IMR-90 (cell line): ENCODE data around the gene ZNF506. TPM values are rescaled to one million over a fixed set of nuclear protein-coding genes. Genes with fewer than 3 reads are reported as not detected.

Experiments used
- ATAC-seq: fragments of 200-7000 bp; cut with Tn5 transposase; 2 replicates; pipeline ENCODE4 v1.9.1; 2020; ENCODE audit warnings: low read depth, mild to moderate bottlenecking, moderate library complexity
- BruUV-seq: library from RNA; stranded (reverse); fragments of 400-500 nt; replicated peaks from 2 replicates; lab custom pipeline; 2021; lab: Mats Ljungman, UMichigan
- CTCF ChIA-PET: fragments of 300-600 bp; formaldehyde crosslinking; extraction: SDS; loops from one replicate; lab custom pipeline; 2021; ENCODE audit warnings: antibody characterized with exemption; lab: Yijun Ruan, JAX
- POLR2A ChIA-PET: fragments of 300-600 bp; sonication (Branson Sonifier 250); formaldehyde crosslinking; loops from one replicate; lab custom pipeline; 2022; ENCODE audit warnings: antibody characterized with exemption; ENCODE audit not compliant: unreplicated experiment; lab: Charles Lee
- DNase-seq: peaks from one replicate; pipeline ENCODE4 v3.0.0; 2013
- H2AFZ ChIP-seq: replicated peaks from 2 replicates; pipeline ENCODE3; 2013; ENCODE audit warnings: low read length, mild to moderate bottlenecking; ENCODE audit not compliant: poor library complexity
- H2AK5ac ChIP-seq: 2 replicates; pipeline ENCODE4 v1.6.1; 2013; ENCODE audit warnings: low read depth, low read length, inconsistent platforms
- H2AK9ac ChIP-seq: replicated peaks from 2 replicates; pipeline ENCODE3; 2013; ENCODE audit warnings: mild to moderate bottlenecking, low read depth, low read length, moderate library complexity; ENCODE audit not compliant: poor library complexity
- H2BK120ac ChIP-seq: 2 replicates; pipeline ENCODE4 v1.6.1; 2013; ENCODE audit warnings: low read depth, low read length, inconsistent platforms
- H2BK15ac ChIP-seq: 3 replicates; pipeline ENCODE4 v1.6.1; 2013; ENCODE audit warnings: low read depth, low read length, inconsistent platforms
- H2BK20ac ChIP-seq: 2 replicates; pipeline ENCODE4 v1.6.1; 2013; ENCODE audit warnings: low read depth, mild to moderate bottlenecking, inconsistent platforms, low read length, moderate library complexity
- H2BK5ac ChIP-seq: 2 replicates; pipeline ENCODE4 v1.6.1; 2013; ENCODE audit warnings: mild to moderate bottlenecking, low read depth, low read length, inconsistent platforms; ENCODE audit not compliant: poor library complexity, severe bottlenecking
- H3K14ac ChIP-seq: replicated peaks from 2 replicates; pipeline ENCODE4 v1.6.1; 2013; ENCODE audit warnings: low read depth, low read length, inconsistent platforms
- H3K18ac ChIP-seq: 2 replicates; pipeline ENCODE4 v1.6.1; 2013; ENCODE audit warnings: low read depth, low read length, control low read depth
- H3K23ac ChIP-seq: 2 replicates; pipeline ENCODE4 v1.6.1; 2013; ENCODE audit warnings: low read depth, low read length, inconsistent platforms
- H3K27ac ChIP-seq: 2 replicates; pipeline ENCODE4 v1.5.1; 2013; ENCODE audit warnings: mild to moderate bottlenecking, control low read depth, low read length; ENCODE audit not compliant: insufficient read depth
- H3K27me3 ChIP-seq: 2 replicates; pipeline ENCODE4 v1.6.1; 2013; ENCODE audit warnings: low read length; ENCODE audit not compliant: control insufficient read depth, insufficient read depth
- H3K36me3 ChIP-seq: 2 replicates; pipeline ENCODE4 v1.6.1; 2013; ENCODE audit warnings: low read length, mixed read lengths; ENCODE audit not compliant: control insufficient read depth, insufficient read depth
- H3K4ac ChIP-seq: 2 replicates; pipeline ENCODE4 v1.6.1; 2013; ENCODE audit warnings: low read depth, low read length, inconsistent platforms
- H3K4me1 ChIP-seq: 2 replicates; pipeline ENCODE4 v1.6.1; 2013; ENCODE audit warnings: low read length, mixed read lengths; ENCODE audit not compliant: control insufficient read depth, insufficient read depth
- H3K4me2 ChIP-seq: 2 replicates; pipeline ENCODE4 v1.6.1; 2013; ENCODE audit warnings: low read depth, mild to moderate bottlenecking, control low read depth, low read length, moderate library complexity
- H3K4me3 ChIP-seq: 2 replicates; pipeline ENCODE4 v1.5.1; 2013; ENCODE audit warnings: low read depth, mild to moderate bottlenecking, control low read depth, low read length, moderate library complexity; ENCODE audit not compliant: insufficient read depth
- H3K56ac ChIP-seq: 2 replicates; pipeline ENCODE4 v1.6.1; 2013; ENCODE audit warnings: low read length, inconsistent platforms; ENCODE audit not compliant: insufficient read depth; ENCODE audit errors: extremely low read depth
- H3K79me1 ChIP-seq, 2 experiments: 2 replicates each; pipeline ENCODE4 v1.6.1; 2013; ENCODE audit warnings: low read length in 2 of 2, inconsistent platforms in 1 of 2, low read depth in 1 of 2
- H3K9ac ChIP-seq: 2 replicates; pipeline ENCODE4 v1.6.1; 2013; ENCODE audit warnings: low read depth, low read length, control low read depth
- H3K9me1 ChIP-seq: 2 replicates; pipeline ENCODE4 v1.6.1; 2013; ENCODE audit warnings: low read length, inconsistent platforms; ENCODE audit not compliant: insufficient read depth
- H3K9me3 ChIP-seq: 2 replicates; pipeline ENCODE4 v1.6.1; 2013; ENCODE audit warnings: low read length; ENCODE audit not compliant: control insufficient read depth, insufficient read depth
- H4K20me1 ChIP-seq: 2 replicates; pipeline ENCODE4 v1.6.1; 2013; ENCODE audit warnings: low read length, inconsistent platforms; ENCODE audit not compliant: insufficient read depth
- H4K5ac ChIP-seq: 2 replicates; pipeline ENCODE4 v1.6.1; 2013; ENCODE audit warnings: mild to moderate bottlenecking, low read depth, low read length, control low read depth
- H4K8ac ChIP-seq, 2 experiments: 2 replicates each; pipeline ENCODE4 v1.6.1; 2013; ENCODE audit warnings: low read depth in 2 of 2, low read length in 2 of 2, control low read depth in 1 of 2, inconsistent platforms in 1 of 2
- H4K91ac ChIP-seq: 2 replicates; pipeline ENCODE4 v1.6.1; 2013; ENCODE audit warnings: low read depth, low read length, inconsistent platforms; ENCODE audit not compliant: insufficient read depth
- BHLHE40 ChIP-seq: fragments of 150-350 bp; IDR thresholded peaks from 2 replicates; pipeline ENCODE4 v1.6.1; 2016; ENCODE audit warnings: mild to moderate bottlenecking, low read depth, low read length
- CEBPB ChIP-seq: IDR thresholded peaks from 2 replicates; pipeline ENCODE4 v1.6.1; 2012; ENCODE audit warnings: low read depth, low read length, improper control_type of control experiment
- CHD1 ChIP-seq: IDR thresholded peaks from 2 replicates; pipeline ENCODE4 v1.6.1; 2012; ENCODE audit warnings: low read depth, low read length, improper control_type of control experiment
- CTCF ChIP-seq: conservative IDR thresholded peaks from 2 replicates; pipeline ENCODE4 v1.5.1; 2012; ENCODE audit warnings: mild to moderate bottlenecking, low read depth, low read length, improper control_type of control experiment
- FOS ChIP-seq: fragments of 150-350 bp; IDR thresholded peaks from 2 replicates; pipeline ENCODE4 v1.6.1; 2016; ENCODE audit warnings: low read depth, low read length
- MAFK ChIP-seq: IDR thresholded peaks from 2 replicates; pipeline ENCODE4 v1.6.1; 2012; ENCODE audit warnings: low read depth, low read length, improper control_type of control experiment
- MAZ ChIP-seq: IDR thresholded peaks from 2 replicates; pipeline ENCODE4 v1.6.1; 2012; ENCODE audit warnings: low read depth, mild to moderate bottlenecking, low read length, improper control_type of control experiment, moderate library complexity, borderline replicate concordance
- MXI1 ChIP-seq: IDR thresholded peaks from 2 replicates; pipeline ENCODE4 v1.6.1; 2012; ENCODE audit warnings: low read depth, mild to moderate bottlenecking, low read length, moderate library complexity, borderline replicate concordance
- NFE2L2 ChIP-seq: fragments of 150-350 bp; IDR thresholded peaks from 2 replicates; pipeline ENCODE4 v1.6.1; 2016; ENCODE audit warnings: low read depth, mild to moderate bottlenecking, low read length
- RAD21 ChIP-seq: IDR thresholded peaks from 2 replicates; pipeline ENCODE4 v1.6.1; 2012; ENCODE audit warnings: low read length, improper control_type of control experiment
- RCOR1 ChIP-seq: IDR thresholded peaks from 2 replicates; pipeline ENCODE4 v1.6.1; 2012; ENCODE audit warnings: mild to moderate bottlenecking, low read length, improper control_type of control experiment; ENCODE audit not compliant: insufficient replicate concordance
- RFX5 ChIP-seq: IDR thresholded peaks from 2 replicates; pipeline ENCODE4 v1.8.0; 2012; ENCODE audit warnings: low read depth, mild to moderate bottlenecking, low read length, moderate library complexity
- SMC3 ChIP-seq: fragments of 150-350 bp; IDR thresholded peaks from 2 replicates; pipeline ENCODE4 v1.6.1; 2016; ENCODE audit warnings: low read depth, mild to moderate bottlenecking, antibody characterized with exemption, low read length, moderate library complexity
- WGBS, 2 experiments: methylation state at CpG; one replicate each; pipeline versions ENCODE4 v1.1.5 to v1.1.7; 2013; ENCODE audit warnings: missing lambda C conversion rate in 2 of 2; ENCODE audit not compliant: insufficient read length in 1 of 2; ENCODE audit errors: extremely low coverage in 2 of 2; 5-methylcytosine and 5-hydroxymethylcytosine counted together
- dilution Hi-C: fragments of 300-500 bp; cut with HindIII; formaldehyde crosslinking; loops from one replicate; pipeline ENCODE4 v1.14.3; 2018; ENCODE audit warnings: low sequenced_read_pairs; ENCODE audit not compliant: unreplicated experiment
- in situ Hi-C: fragments of 300-500 bp; cut with MboI; formaldehyde crosslinking; loops from 3 replicates; pipeline ENCODE4 v1.14.3; 2019; ENCODE audit warnings: low sequenced_read_pairs, inconsistent platforms, mixed read lengths
- intact Hi-C: fragments of 100-400 bp; cut with micrococcal nuclease; formaldehyde crosslinking; loops from 2 replicates; pipeline ENCODE4 v1.10.0; 2022
- polyA plus RNA-seq, 3 experiments: library from polyadenylated mRNA; depleted of rRNA; stranded (reverse); fragments of >200 nt; gene quantifications; 2 replicates each; pipeline ENCODE4 v1.2.3, GENCODE V29; 2012; ENCODE audit warnings: low replicate concordance in 1 of 3
- total RNA-seq: library from RNA; depleted of rRNA; stranded (reverse); fragments of >200 nt; gene quantifications from 2 replicates; pipeline ENCODE4 v1.2.3, GENCODE V29; 2012
- TF ChIP-seq, protein P1 (sequence below): fragments of 150-350 bp; IDR thresholded peaks from 2 replicates; pipeline ENCODE4 v1.6.1; 2017; ENCODE audit warnings: mild to moderate bottlenecking, antibody characterized with exemption, low read length, low read depth
- TF ChIP-seq, protein P2 (sequence below): fragments of 150-350 bp; IDR thresholded peaks from 2 replicates; pipeline ENCODE4 v1.6.1; 2016; ENCODE audit warnings: low read depth, mild to moderate bottlenecking, low read length, moderate library complexity, borderline replicate concordance

ZNF506 gene
- total and polyA plus RNA-seq, 2 of the 4 experiments (the other 2 are of a cell fraction): 2.4 to 6.1 TPM

GRCh38 chr19:19777692-19778091 is 43.9 kb downstream of the ZNF506 start:
- WGBS, 2 experiments: no CpG with 5 or more reads among the region's 5 CpGs
- dilution Hi-C loops (no loop called here), intact Hi-C loops (loop anchor here (2.0 kb wide), 3 partner anchors 45 to 181 kb away; partner anchors contain the start of genes ATP13A1 and ZNF14), in situ Hi-C loops (no loop called here)
- ATAC-seq: no peak
- no peak overlapping the region for H4K5ac ChIP-seq
- no peak overlapping the region for H2AK5ac ChIP-seq
- H3K14ac ChIP-seq: no peak overlapping the region
- BruUV-seq: no TSS peak
- no peak overlapping the region for H3K27ac ChIP-seq
- no peak overlapping the region for H3K4me2 ChIP-seq
- no peak overlapping the region for H3K23ac ChIP-seq
- H2AK9ac ChIP-seq: no peak overlapping the region
- H2AFZ ChIP-seq: no peak overlapping the region
- POLR2A ChIA-PET: no interaction called here
- H2BK5ac ChIP-seq: no peak overlapping the region
- no peak overlapping the region for H3K18ac ChIP-seq
- no peaks in the 10 kb centered on the region for H3K27me3 ChIP-seq
- DNase-seq: no peak
- H3K56ac ChIP-seq: no peak overlapping the region
- no peak overlapping the region for H3K4me3 ChIP-seq
- no peak overlapping the region for H4K91ac ChIP-seq
- no peak overlapping the region for H2BK15ac ChIP-seq
- no peaks in the 10 kb centered on the region for H3K36me3 ChIP-seq
- H4K20me1 ChIP-seq: no peaks in the 10 kb centered on the region
- H4K8ac ChIP-seq: no peak overlapping the region; a peak in 1 of 4 replicates
- H3K9me3 ChIP-seq: no peaks in the 10 kb centered on the region; the same call in 1 of the 2 replicates
- H3K79me1 ChIP-seq: peaks cover 6 to 21% of the 10 kb centered on the region in 2 experiments
- no peak overlapping the region for H3K4ac ChIP-seq
- CTCF ChIA-PET: interaction anchor here (0.7 kb wide), 1 partner anchor 9 kb away, joined by 3 read pairs; no protein-coding TSS in a partner anchor
- no peak for TF ChIP-seq SMC3
- no peak for TF ChIP-seq CTCF
- TF ChIP-seq RCOR1: no peak
- no peak for TF ChIP-seq NFE2L2
- TF ChIP-seq CEBPB: no peak
- no peak for TF ChIP-seq MXI1
- TF ChIP-seq MAZ: no peak
- TF ChIP-seq MAFK: no peak
- no peak for TF ChIP-seq RFX5
- no peak for TF ChIP-seq CHD1
- TF ChIP-seq FOS: no peak
- TF ChIP-seq, protein P1, sequence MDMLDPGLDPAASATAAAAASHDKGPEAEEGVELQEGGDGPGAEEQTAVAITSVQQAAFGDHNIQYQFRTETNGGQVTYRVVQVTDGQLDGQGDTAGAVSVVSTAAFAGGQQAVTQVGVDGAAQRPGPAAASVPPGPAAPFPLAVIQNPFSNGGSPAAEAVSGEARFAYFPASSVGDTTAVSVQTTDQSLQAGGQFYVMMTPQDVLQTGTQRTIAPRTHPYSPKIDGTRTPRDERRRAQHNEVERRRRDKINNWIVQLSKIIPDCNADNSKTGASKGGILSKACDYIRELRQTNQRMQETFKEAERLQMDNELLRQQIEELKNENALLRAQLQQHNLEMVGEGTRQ: no peak
- TF ChIP-seq RAD21: no peak
- no peak for TF ChIP-seq BHLHE40
- TF ChIP-seq, protein P2, sequence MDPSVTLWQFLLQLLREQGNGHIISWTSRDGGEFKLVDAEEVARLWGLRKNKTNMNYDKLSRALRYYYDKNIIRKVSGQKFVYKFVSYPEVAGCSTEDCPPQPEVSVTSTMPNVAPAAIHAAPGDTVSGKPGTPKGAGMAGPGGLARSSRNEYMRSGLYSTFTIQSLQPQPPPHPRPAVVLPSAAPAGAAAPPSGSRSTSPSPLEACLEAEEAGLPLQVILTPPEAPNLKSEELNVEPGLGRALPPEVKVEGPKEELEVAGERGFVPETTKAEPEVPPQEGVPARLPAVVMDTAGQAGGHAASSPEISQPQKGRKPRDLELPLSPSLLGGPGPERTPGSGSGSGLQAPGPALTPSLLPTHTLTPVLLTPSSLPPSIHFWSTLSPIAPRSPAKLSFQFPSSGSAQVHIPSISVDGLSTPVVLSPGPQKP: no peak
- H3K9me1 ChIP-seq: no peaks in the 10 kb centered on the region
- 0 out of 2 replicates have a peak, but pooled peaks cover 2% of the 10 kb centered on the region for H3K4me1 ChIP-seq
- H2BK120ac ChIP-seq: no peak overlapping the region
- H3K9ac ChIP-seq: no peak overlapping the region
- no peak overlapping the region for H2BK20ac ChIP-seq
